H4 (cell line): ENCODE results near the gene NAT8. TPM values are rescaled to one million over a fixed set of nuclear protein-coding genes. Genes with fewer than 3 reads are reported as not detected.
"Not testable (repeated sequence)": the region's sequence is repeated elsewhere in the genome, so short reads cannot be mapped to it uniquely, and the experiment has no call there.

Source experiments
- DNase-seq: peaks from one replicate; pipeline ENCODE4 v3.0.0-alpha.2; 2015; ENCODE audit warnings: low spot score
- total RNA-seq: library from RNA; depleted of rRNA; stranded (reverse); fragments of >200 nt; shearing (Covaris generic); gene quantifications from 2 replicates; pipeline ENCODE4 v1.2.3, GENCODE V29; 2014; rRNA removed

NAT8 gene
- total RNA-seq, 1 experiment from 2014 or later, result not detected

- DNase-seq, result no peak
These were observed 3.8 kb downstream of the NAT8 start for GRCh38 chr2:73638429-73638828.

DNA sequence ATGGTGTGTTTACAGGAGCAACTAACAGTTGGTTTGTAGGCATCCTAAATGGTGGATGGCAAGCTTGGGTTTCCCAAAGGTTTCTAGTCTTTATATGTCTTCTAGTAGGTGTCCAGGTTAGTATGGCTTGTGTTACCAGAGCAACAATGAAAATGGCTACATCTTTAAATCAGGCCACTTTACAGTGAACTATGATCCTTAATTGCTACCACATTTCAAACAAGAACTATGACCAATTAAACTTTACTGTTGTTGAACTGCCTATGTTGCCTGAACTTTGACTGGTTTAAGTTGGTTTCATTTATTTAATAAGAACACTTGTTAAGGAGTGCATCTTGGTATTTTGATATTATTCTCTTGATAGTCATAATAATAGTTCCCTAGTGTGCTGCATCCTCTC, 5.2 kb downstream of the NAT8 start:
- DNase-seq, result not testable (repeated sequence)

- not testable (repeated sequence) for DNase-seq
These were observed 11.5 kb downstream of the NAT8 start for GRCh38 chr2:73630662-73631266.

- DNase-seq, result not testable (repeated sequence)
These were observed 13.7 kb downstream of the NAT8 start for GRCh38 chr2:73628493-73628892.

GRCh38 chr2:73626237-73626636, 16.0 kb downstream of the NAT8 start:
- DNase-seq, result not testable (repeated sequence)

DNA sequence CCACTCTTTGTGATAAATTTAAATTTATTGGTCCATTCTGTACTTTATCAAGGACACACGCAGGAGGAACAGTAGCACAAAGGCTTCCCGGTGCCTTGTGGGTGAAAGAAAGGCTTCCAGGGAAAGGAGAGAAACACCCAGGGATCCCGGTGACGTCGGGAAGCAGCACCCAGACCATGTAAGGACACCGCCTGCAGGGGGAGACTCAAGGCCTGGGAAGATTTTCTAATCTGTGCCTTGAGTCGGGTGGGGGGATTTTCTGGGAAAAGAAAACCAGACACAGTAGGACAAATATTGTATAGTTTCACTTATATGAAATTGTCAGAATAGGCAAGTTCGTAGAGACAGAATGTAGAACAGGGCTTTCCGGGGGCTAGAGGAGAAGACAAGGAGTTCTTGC, 17.6 kb downstream of the NAT8 start:
- DNase-seq, result not testable (repeated sequence)

DNA sequence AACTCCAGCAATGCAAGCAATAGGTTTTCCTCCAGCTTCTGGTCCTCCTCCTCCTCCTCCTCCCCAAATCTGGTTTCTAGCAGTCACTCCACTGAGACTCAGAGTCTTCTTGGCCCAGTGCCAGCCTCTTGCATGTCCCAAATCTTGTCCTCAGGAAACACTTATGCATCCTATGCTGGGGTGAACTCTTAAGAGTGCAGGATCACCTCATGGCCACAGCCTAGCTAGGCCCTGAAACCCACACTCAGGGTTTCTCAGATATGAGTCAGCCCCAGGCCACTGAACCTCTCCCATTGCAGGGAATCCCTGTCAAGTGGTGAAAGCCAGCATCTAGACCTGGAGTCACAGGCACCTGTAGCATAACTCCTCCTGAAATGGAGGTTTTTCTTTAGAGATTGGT, 18.2 kb downstream of the NAT8 start:
- DNase-seq, result not testable (repeated sequence)

DNA sequence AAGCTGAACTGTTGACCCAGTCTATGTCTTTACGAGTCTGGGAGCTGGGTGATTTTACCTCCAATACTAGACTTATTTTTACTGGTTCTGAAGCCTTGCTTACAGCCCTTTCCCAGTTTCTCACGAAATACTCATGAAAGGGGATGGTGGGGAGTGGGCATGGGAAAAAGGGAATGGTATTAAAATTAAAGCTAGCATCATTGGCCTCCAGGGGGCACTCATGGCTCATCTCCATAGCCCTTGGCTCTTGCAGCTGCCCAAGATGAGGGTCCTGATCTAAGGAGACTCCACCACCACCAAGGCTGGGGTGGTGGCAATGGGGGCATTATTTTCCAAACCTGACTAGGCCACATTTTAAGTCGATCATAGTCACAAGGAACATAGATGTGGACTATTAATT, 22.3 kb downstream of the NAT8 start:
- not testable (repeated sequence) for DNase-seq

- no peak for DNase-seq
These were observed 27.2 kb downstream of the NAT8 start for GRCh38 chr2:73614997-73615396.

DNA sequence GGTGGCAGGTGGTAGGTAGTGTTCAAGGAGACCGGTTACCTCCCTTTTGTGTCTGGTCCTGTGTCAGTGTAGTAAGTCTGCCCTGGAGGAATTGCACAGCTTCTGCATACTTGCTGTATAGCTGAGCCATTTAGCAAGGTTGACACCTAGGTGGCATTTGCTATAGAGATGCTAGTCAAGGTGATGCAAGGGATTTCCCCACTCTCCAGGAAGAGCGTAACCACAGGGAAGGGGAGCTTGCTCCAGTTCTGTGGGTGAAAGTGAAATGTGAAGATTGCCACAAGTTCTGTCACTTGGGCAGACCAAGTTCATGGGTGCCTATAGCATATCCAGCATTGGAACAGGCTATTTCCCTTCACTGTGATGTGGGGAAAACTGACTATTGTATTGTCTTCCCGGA, 28.1 kb downstream of the NAT8 start:
- no peak for DNase-seq

DNA sequence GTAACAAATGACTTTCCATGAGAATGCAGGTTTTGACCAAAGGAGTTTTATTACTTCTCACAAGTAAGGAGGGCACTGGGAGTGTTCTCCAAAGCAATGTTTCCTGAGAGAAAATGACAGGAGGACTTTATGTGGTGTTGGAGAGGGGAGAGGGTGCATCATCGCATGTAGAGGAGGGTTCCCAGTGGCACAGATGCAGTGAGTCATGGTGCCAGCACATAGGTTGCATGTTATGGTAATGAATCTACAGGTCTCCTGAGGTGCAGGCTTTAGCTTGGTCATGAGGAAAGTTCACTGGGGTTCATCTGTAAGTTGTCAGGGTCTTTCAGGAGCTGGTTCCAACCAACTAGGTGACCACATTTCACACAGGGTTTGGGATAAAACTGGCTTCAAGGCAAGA, 30.4 kb downstream of the NAT8 start:
- no peak for DNase-seq

- DNase-seq, result no peak
These were observed 31.0 kb downstream of the NAT8 start for GRCh38 chr2:73611193-73611592.

- DNase-seq, result no peak
These were observed 32.1 kb downstream of the NAT8 start for GRCh38 chr2:73610111-73610510.

- DNase-seq, result not testable (repeated sequence)
These were observed 37.6 kb downstream of the NAT8 start for GRCh38 chr2:73604589-73604988.

DNA sequence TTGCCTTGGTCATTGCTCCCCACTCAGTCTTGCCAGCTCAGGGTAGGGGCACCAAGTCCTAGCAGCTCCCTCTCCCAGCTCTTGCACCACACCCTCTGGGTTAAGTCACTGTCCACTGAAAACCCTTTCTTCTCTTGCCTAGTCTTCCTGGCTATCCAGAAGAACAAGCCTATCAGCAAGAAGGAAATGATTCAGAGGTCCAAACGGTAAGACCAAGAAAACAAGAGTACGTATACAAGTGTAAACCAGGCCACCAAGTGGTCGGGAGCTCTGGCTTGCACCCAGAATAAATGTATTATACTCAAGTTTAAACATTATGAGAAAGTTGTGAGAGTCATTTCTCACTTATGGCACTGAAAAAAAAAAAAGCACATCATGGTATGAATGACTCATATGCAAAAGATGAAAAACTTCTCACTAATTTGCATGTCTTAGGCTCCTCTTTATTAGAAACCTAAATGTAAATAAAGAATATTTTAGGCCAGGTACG, 39.1 kb downstream of the NAT8 start:
- not testable (repeated sequence) for DNase-seq

DNA sequence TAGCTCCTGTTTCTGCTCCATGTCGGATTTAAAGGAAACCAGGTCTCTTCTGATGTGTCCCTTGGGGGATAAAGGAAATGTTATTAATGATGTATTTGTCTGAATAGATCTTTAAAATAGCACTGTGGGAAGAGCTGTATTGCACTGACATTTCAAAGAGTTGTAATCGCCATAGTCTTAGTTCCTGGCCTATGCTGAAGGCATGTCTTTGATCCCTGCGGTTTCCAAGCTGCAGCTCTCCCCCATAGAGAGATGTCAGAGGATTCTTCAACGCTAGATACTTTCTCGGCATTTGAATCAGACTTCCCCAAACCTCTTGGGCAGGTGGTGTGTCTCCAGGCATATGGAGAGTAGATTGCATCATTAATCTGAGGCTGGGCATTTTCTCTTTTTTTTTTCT, 40.4 kb downstream of the NAT8 start:
- DNase-seq, result no peak

- no peak for DNase-seq
These were observed 48.0 kb downstream of the NAT8 start for GRCh38 chr2:73594251-73594650.

DNA sequence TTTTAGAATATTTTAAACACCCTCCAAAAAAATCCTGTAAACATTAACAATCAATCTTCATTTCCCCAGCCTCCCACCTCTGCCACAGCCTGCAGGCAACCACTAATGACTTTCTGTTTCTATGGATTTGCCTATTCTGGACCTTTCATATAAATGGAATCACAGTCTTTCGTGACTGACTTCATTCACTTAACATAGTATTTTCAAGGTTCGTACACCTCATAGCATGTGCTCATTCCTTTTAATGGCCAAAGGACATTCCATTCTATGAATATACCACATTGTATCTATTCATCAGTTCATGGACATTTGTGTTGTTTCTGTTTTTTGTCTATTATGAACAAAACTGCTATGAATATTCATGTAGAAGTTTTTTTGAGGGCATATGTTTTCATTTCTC, 48.5 kb downstream of the NAT8 start:
- no peak for DNase-seq

Other genes with a start within 250 kb of the NAT8 start
- gene TPRKB, start 94.9 kb upstream of the NAT8 start, total RNA-seq, result 124 and 136 TPM in 2 replicates
- 36.8 and 37.5 TPM in 2 replicates for gene DUSP11, start 137.7 kb upstream of the NAT8 start, total RNA-seq
- gene C2orf78, start 141.8 kb upstream of the NAT8 start, total RNA-seq, result 0.31 and 0.45 TPM in 2 replicates
- 63.7 and 64.8 TPM in 2 replicates for gene STAMBP, start 186.5 kb upstream of the NAT8 start, total RNA-seq